Myocyte (in vitro differentiated cells): ENCODE results near the gene MYH9. TPM values are rescaled to one million over a fixed set of nuclear protein-coding genes. Genes with fewer than 3 reads are reported as not detected.
"Not testable (repeated sequence)": the region's sequence is repeated elsewhere in the genome, so short reads cannot be mapped to it uniquely, and the experiment has no call there.

Source experiments
- DNase-seq: peaks from one replicate; pipeline ENCODE4 v3.0.0-alpha.2; 2012; ENCODE audit warnings: low read depth
- total RNA-seq: library from RNA; depleted of rRNA; stranded (reverse); fragments of >200 nt; gene quantifications from 2 replicates; pipeline ENCODE4 v1.2.3, GENCODE V29; 2014

MYH9 gene
- total RNA-seq, 1 donor from 2014 or later, result 242 TPM

DNA sequence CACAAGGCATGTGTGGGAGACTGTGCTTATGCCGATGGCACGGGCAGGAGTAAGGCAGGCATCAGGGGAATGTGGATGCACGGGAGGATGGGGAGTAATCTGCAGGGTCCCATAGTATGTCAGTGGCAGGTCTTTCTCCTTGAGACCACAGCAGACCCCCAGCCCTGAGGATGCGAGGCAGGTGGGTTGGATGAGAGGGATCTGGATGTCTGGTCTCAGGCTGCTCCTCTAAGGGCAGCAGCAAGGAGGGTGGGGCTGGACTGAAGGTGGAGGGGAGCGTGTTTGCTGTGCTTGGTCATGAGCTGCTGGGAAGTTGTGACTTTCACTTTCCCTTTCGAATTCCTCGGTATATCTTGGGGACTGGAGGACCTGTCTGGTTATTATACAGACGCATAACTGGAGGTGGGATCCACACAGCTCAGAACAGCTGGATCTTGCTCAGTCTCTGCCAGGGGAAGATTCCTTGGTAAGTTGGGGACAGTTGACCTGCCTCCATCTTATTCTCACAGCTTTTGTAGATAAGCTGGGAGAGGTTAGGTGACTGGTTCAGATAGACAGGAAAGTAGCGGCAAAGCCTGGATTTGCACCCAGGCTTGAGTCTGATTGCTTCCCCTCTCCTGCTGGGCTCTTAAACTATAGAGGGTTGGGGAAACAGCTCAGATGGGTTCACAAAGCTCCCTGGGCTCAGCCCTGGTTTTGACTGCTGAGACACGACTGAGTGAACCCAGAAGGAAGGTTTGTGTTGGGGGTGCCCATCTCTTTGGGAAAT is 134.8 kb downstream of the MYH9 start, which contains the start of gene APOL1:
APOL1 (plus strand) TSS at position 380 of the 769 bp plus-strand sequence. CDS start 1,823 bp downstream, outside the sequence.
- no peak for DNase-seq

DNA sequence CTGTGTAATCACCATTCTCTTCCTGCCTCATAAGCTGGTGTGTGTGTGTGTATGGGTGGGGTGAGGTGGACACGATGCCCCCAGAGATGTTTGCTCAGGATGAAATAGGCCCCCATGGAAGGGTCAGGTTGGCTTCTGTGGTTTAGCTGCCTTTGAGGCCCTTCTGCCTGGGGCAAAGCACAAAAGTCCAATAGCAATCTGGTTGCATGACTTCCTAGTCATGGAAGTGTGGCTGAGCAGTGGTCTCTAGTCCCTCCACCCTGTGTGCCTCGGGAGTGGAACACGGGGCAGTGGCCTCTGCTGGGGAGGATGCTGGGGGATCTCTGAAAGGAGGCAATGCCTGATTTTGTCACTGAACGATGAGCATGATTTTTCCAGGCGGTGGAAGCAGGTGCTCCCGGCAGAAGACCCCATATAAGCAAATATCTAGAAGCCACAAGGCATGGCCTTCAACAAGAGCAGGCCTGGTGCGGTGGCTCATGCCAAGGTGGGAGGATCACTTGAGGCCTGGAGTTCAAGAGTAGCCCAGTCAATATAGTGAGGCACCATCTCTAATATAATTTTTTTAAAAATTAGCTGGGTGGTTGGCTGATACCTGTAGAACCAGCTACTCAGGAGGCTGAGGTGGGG is 135.7 kb downstream of the MYH9 start:
- DNase-seq, result not testable (repeated sequence)

DNA sequence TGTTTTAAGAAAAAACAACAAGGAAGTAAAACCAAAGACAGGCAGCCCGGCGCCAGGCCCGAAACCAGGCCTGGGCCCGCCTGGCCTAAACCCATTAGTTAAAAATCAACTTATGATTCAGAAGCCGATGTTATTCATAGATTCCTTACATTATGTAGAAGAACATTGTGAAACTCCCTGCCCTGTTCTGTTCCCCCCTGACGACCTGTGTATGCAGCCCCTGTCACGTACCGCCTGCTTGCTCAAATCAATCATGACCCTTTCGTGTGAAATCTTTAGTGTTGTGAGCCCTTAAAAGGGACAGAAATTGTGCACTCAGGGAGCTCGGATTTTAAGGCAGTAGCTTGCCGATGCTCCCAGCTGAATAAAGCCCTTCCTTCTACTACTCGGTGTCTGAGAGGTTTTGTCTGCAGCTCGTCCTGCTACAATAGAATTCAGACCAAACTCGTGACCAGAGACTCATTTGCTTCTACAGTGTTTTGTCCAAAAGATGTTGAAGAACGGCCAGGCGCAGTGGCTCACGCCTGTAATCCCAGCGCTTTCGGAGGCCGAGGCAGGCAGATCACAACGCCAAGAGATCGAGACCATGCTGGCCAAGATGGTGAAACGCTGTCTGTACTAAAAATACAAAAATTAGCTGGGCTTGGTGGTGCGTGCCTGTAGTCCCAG is 137.3 kb downstream of the MYH9 start:
- DNase-seq, result not testable (repeated sequence)

DNA sequence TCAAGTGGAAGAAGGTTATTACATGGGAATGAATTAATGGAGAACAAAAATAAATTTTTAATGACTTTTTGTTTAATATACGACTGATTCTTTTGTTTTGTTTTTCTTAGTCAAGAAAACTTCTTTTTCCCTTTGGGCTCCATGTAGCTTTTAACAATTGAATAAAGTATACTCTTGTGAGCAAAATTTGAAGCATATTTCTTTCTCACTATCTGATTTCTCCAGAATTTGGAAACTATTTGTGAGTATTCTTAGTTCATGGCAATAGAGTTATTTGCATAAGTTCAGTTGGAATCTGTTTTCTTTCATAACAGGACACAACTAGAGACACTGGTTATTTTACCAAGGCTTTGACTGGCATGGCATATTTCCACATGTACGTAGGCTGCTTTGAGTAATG is 138.6 kb downstream of the MYH9 start:
- DNase-seq, result no peak

DNA sequence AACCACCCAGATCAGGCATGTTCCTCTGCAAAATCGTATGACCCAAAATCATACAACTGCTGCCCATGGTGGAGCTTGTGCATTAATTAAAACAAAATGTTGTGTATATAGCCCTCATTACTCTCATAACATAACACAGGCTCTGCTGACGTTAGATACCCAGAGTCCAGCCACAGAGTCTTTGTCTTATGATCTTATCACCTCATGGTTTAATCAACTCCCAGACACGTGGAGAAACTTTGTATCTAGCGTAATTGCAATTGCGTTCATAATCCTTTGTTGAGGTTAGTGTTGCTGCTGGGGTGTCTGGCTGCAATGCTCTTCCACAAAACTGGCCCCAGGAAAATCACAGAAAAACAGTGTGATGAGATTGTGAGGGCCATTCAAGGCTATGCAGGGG is 139.8 kb downstream of the MYH9 start:
- DNase-seq, result no peak

DNA sequence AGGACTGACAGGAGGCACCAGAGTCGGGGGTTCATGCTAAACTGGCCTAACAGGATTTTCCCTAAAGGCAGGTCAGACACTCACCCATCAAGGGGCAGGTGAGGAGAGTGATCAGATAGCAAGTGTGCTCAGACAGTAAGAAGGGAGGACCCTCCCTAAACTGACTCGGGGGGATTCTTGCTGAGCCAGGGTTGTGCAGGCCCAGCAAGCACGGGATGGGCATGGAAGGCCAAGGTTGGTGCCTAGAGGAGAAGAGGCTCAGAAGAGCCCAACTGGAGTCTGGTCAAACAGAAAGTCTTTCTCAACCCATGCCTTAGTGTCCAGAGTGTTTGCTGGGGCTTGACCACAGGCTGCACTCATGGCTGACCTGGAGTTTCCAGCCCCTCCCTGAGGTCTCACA is 141.0 kb downstream of the MYH9 start:
- DNase-seq, result no peak

DNA sequence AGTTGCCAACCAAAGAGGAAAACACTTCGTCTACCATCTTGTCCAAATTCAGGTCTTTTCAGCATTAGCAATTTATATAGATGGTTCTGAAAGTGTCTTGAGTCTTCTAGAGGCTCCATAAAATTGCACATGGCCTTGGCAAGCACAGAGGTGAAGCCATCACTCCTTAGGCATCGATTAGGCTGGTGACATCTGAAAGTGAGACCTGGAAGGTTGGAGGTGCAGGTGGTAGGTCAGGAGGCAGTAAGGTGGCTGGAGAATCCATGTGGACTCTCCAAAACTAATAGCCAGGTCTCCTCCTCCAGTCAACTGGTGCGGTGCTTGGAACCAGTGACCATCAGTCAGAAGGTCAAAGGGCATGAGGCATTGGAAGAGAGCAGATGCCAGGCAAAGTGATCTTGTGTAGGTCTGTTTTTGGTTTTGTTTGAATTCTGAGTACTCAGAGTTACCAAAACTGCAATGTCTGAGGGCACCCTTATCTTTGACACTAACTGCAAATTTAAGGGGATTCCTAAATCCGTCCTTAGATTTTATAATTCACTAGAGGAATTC is 141.9 kb downstream of the MYH9 start:
- DNase-seq, result no peak

DNA sequence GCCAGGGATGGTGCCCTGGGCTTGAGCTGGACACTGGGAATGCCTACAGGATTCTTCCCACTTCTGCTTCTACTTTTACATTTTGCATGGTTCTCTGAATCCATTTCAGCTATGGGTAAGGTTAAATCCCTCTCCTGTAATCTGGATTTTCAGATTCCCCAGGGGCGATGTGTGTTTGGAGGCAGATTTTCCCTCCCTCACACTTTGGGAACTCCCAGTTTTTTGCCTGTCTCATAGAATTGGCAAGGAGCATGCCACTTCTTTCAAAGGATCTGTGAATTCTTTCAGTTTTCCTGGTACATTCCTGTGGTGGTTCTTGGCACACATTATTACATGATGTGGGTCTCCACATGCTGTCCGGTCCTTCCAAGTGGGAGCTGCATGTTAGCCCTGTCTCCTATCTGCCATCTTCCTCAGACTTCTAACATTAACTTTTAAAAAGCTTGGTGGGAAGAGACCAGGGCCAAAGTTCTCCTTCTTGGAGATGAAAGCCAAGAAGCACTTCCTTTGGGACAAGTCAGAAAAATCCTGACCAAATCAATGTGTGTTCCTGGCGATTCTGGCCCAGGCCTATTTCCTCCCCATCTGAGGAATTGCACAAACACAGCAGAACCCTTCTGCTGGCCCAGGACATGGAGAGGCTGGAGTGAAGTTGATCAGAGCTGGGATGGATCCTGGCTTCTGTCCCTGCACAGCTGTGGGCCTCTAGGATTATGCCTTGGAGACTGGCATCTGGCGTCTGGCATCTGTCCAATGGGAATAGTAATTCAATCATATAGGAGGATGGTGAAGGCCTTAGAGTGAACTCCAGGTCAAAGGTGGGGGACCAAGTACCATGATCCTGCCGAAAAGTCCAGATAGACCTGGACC is 143.0 kb downstream of the MYH9 start:
- DNase-seq, result peak; percentile 59

DNA sequence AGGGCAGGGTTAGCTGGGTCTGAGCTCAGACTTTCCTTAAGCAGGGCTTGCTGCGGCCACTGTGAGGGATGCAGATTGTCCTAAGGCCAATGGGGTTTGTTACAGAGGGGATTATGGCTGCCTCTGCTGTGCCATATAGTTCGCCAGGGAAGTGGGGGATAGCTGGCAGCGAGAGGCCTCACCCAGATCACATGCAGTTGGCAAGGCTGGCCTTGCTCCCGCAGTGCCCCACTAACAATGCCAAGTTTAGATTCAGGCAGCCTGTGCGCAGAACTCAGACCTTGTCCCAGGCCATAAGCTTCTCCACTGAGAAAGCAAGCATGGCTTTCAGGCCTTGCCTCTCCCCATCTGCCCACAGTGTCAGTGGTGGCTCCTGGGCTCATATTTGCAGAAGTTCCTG is 143.8 kb downstream of the MYH9 start:
- DNase-seq, result no peak

DNA sequence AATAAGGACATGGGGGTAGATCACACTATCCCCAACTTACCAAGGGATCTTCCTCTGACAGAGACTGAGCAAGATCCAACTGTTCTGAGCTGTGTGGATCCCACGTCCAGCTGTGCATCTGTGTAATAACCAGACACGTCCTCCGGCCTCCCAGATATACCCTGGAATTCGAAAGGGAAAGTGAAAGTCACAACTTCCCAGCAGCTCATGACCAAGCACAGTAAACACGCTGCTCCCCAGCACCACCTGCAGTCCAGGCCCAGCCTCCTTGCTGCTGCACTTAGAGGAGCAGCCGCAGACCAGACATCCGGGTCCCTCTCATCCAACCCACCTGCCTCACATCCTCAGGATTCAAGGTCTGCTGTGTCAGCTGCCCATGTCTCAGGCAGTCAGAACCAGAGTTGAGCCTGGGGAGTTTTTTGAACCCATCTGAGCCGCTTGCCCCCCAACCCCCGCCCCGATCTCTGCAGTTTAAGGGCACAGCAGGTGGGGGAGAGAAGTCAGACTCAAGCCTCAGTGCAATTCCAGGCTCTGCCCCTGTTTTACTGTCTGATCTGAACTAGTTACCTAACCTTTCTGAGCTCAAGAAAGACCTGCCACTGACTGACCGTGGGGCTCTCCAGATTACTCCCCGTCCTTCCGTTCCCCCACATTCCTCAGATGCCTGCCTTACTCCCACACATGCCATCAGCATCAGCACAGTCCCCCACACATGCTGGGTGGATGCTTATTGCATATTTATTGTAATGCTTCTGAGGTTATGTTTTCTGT is 148.2 kb downstream of the MYH9 start, which contains the start of gene APOL2:
APOL2 (minus strand) TSS at position 127 of the 771 bp plus-strand sequence. CDS start 6,365 bp downstream, outside the sequence.
- peak; percentile 94 for DNase-seq

DNA sequence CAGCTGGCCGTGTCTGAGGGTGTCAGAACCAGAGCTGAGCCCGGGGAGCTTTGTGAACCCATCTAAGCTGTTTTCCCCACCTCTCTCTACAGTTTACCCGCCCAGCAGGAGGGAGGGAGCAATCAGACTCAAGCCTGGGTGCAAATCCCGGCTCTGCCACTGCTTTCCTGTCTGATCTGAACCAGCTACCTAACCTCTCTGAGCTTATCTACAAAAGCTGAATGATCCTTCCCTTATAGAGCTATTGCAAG is 148.7 kb downstream of the MYH9 start:
- no peak for DNase-seq

DNA sequence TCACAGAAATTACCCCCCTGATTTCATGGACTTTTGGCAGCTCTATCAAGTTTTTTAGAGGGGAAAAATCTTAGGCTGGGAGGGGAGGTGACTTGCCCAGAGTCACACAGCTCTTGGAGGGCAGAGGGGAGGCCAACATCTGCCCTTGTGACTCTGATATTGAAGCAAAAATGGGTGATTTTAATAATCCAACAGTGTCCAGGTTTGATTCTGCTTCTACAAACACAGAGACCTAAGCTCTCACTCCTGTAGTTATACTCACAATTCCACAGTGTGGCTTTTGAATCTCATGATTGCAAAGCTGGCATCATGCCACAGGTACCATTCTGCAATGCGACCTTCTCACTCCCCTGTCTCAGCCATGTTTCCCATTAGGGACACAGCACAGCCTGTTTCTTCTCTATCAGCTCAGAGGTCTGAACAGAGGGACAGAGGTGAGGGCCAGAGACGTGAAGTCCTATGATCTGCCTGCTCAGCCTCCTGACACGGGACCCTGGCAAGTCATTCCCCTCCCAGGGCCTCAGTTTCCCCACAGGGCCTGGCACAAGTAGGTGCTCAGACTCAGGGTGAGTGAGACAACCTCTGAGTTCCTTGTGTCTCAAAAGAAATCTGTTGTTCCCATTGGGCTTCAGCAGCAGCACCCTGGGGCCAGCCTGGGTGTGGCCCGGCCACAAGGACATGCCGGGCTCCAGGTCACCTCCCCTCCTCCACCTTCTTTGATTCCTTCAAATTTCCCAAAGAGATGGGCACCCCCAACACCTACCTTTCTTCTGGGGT is 149.2 kb downstream of the MYH9 start:
- DNase-seq, result peak; percentile 45

DNA sequence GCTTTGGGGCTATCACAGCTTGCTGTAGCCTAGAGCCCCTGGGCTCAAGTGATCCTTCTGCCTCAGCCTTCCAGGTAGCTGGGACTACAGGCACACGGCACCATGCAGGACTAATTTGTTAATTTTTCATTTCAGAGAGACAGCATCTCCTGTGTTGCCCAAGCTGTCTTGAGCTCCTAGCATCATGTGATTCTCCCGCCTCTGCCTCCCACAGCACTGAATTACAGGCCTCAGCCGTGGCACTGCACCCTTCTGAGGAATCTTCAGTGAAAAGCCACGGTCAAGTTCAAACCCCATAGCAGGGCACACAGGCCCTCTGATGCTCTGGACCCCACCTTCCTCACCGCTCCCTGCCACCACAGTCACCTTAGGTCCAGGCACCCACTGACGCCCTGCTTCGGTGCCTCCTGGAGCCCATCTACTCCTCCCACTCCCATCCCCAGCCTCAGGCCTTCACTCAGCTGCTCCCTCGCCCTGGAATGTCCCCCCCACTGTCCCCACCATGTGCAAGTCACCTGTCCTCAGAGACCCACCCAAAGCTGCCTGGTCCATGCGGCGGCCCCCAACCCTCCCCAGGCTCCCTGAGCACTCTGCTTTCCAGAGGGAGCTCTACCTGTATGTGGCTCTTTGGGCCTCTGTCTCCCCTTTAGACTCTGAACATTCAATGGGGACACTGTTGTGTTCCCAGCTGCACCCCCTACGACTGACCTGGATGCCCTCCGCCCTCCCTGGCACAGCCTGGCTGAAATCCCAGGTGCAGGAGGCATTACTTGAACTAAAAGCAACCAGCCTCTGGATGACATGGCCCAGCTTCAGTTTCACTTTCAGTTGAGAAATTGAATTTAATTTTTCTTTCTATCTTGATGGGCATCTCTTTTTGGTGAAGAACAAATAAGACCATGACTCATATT is 150.1 kb downstream of the MYH9 start:
- peak; percentile 25 for DNase-seq

DNA sequence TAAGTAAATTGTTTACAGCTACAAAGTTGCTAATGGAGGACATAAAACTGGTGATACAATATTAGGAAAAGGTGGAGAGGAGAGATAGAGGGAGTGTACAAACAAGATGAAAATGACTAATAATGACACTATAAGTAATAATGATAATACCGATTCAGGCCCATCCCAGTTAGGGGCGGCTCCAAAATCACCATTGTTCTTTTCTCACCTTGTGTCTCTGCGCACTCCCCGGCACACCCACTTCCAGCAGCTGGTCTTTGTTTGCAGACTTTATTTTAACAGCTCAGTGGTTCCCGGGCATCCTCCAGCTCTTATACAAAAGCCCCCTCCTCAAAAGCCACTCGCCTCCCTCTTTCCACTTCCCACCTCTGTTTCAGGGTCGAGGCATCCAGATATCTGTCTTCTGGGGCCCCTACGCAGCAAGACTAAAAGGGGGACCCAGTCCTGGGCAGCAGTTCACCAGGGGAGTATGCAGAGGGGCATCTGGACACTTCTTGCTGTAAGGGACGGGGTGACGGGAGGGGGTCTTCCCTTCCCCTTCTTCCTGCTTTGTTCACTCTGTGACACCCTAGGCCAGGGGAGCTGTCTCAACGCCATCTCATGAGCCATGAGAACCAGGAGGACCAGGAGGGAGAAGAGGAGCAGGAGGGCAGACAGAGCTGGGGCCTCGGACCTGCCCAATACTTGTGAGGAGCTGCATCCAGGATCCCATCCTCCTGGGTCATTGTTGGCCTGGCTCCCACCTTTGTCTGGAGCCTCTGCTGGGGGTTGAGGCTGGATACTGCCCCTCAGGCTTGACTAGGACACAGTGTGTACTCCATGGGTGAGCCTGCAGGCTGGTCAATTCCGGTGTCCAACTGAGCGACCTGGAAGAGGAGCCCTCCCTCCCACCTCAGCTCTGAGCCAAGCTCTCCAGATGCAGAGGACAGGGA is 151.1 kb downstream of the MYH9 start:
- no peak for DNase-seq

DNA sequence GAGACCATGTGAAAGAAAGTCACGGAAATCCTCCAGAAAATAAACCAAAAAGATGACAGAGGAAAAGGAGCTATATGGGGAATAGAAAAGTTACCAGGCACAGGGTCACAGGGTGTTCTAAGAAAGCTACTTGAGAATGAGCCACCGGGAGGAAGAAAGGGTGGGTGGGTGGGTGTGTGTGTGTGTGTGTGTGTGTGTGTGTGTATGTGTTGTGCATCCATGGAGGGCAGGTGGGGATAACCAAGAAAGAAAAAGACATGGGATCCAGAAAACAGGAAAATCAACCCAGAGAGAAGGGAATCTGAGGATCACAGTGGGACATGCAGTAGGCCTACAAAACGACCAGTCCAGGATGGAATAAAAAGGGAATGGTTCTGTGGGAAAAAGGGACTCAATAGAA is 152.2 kb downstream of the MYH9 start:
- no peak for DNase-seq

DNA sequence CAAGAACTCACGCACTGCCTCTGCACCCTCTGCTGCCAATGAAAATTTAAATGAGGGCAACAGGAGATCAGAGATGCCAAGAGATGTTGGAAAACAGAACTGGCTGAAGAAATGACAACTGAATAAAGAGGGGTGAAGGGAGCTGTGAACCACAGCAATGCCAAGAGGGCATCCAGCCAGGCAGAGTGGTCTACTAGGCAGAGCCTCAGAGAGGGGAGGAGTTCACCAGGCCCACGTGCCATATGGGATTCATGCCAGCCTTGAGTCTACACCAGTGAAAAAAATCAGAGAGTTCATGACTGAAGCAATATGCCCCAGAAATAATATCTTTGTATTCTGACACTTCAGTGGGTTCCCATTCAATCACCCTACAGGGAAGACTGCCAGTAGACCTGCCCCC is 152.8 kb downstream of the MYH9 start:
- peak; percentile 59 for DNase-seq

DNA sequence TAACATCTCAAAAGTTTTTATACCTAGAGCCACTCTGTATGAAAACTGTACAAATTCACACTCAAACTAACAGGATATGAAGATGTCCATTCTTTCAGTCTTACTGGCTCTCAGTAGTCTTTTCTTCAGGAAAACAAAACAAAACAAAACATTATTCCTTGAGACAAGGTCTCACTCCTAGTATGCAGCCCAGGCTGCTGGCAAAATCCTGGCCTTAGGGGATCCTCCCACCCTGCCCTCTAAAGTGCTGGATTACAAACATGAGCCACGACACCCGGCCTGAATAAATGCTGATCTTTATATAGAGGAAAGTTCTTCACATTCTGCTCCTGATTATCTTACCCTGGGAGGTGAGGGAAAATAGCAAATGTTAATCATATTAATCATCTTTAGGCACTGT is 153.6 kb downstream of the MYH9 start:
- DNase-seq, result no peak
